HG02973 (cell line): Measurements from ENCODE around the gene NDRG4.
A peak's percentile ranks its signal among the peaks of the same experiment; 100 is the strongest.

ENCODE experiments used
- ATAC-seq: cut with Tn5 transposase; IDR thresholded peaks from one replicate; pipeline ENCODE4 v1.9.1; 2021; ENCODE audit warnings: moderate library complexity; ENCODE audit not compliant: unreplicated experiment

Gene NDRG4

GRCh38 chr16:58499615-58500351, at the start of gene NDRG4:
Gene NDRG4, plus strand, starts transcription at chr16:58500143. Its CDS starts 106 bp downstream, at chr16:58500249.
- peak; percentile 42 for ATAC-seq

DNA sequence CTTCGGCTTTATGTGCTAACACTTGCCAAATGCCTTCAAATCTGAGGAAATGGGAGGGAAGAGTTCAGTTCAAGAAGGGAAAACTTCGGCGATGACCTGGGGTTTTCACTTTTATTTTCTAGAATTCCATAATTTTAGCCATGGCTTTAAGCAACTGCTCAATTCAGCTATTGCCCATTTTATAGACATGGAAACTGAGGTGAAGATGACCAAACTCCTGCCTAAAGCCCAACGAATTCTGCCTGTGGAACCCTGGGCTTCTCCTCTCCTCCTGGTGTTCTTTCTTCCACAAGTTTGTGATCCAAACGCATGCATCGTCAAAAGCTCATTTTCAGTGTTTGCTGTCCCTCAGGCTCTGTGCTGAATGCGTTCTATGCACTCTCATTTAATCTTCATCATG, 49.4 kb upstream of the NDRG4 start:
- ATAC-seq: no peak

GRCh38 chr16:58451265-58451689, 48.7 kb upstream of the NDRG4 start:
- ATAC-seq: no peak

DNA sequence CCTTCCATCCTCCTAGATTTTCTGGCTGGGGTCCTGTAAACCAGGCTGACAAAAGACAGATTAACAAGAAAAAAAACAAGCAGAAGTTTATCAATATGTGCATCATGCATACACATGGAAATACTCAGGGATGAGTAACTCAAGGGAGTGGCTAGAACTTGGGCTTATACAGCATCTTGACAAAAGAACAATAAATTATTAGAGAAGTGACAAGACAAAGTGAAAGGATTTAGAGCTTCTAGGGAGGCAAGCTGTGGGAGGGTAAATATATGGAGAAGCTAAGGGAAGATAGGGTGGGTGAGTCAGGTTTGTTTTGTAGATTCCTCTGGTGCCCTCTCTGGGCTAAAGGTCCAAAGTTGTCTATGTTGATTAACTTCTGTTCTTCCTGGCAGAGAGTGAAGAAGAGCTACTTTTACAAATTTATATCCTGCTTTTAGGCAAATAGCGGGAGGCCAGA, 48.0 kb upstream of the NDRG4 start:
- no peak for ATAC-seq

DNA sequence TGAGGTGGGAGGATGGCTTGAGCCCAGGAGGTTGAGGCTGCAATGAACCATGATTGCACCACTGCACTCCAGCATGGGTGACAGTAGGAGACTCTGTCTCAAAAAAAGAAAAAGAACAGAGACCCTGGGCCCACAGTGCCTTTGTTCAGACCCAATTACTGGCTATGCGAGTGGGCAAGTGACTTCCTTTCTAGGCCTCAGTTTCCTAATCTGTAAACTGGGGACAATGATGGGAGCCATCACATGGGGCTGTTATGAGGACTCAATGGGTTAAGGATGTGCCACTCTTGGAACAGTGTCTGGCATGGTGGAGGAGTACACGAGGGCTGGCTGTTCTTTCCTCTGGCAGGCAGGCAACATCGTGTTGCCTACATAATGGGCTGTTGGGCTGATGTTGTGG, 47.3 kb upstream of the NDRG4 start:
- no peak for ATAC-seq

DNA sequence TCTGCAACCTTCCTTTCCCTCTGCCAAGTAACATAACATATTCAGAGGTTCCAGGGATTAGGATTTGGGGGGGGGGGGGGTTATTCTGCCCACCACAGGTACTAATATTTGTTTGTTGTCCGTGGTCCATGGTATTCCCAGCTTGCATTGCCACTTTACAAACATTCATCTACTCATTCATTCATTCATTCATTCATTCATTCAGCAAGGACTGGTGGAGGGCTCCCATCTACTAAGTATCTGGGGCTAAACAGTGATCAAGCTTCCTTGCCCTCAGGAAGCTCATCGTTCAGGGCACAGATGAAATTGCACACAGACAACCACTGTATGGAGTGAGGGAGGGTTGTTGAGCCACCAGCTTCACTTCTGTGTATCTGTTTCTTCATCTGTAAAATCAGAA, 45.8 kb upstream of the NDRG4 start:
- ATAC-seq: no peak

DNA sequence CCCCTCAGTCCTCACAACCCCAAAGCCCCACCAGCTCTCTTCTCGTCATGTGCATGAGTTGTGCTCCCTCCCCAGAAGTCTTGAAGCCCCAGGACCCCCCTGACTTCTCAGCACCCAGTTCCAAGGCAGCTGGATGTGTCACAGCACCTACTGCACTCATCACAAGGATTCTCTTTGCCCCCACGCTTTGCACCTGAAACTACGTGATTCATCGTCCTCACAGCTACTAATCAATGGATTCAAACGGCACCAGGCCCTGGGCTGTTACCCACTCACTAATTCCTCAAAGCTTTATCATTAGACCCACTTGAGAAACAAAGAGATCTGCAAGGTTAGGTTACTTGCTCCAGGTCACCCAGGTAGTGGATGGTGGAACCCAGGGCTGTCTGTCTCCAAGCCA, 45.1 kb upstream of the NDRG4 start:
- no peak for ATAC-seq

DNA sequence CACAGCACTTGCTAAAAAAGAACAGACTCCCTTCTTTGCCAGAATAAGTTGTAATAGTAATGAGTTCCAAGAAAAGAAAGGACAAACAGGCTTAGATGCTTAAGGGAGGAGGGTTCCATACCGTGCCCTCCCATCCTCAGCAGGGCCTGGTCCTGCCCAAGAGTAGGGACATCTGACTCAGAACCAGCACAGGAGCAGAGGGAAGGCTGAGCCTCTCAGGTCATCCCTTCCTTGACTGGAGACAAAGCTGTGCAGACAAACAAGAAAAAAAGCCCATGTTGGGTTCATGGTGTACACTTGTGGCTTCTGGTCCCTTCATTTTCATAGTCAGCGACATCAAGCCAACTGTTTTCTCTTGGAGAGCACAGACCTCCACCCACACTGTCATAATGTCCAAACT, 44.2 kb upstream of the NDRG4 start:
- ATAC-seq: no peak

DNA sequence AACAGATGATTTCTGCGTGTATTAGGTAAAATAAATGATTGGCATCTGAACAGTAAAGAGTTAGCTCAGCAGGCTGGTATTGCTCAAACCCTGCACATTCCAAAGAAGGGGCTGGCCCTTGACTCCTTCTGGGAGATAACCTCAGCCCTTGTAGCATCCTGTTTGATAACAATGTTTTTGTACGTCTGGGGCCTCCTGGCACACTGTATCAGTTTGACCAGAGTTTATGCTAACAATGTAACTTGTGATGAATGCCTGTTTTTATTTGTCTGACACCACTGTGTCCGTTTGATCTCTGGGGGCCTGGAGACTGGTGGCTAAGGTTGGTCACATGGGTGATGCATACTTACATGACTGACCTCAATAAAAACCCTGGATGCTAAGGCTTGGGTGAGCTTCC, 43.8 kb upstream of the NDRG4 start:
- ATAC-seq: no peak

DNA sequence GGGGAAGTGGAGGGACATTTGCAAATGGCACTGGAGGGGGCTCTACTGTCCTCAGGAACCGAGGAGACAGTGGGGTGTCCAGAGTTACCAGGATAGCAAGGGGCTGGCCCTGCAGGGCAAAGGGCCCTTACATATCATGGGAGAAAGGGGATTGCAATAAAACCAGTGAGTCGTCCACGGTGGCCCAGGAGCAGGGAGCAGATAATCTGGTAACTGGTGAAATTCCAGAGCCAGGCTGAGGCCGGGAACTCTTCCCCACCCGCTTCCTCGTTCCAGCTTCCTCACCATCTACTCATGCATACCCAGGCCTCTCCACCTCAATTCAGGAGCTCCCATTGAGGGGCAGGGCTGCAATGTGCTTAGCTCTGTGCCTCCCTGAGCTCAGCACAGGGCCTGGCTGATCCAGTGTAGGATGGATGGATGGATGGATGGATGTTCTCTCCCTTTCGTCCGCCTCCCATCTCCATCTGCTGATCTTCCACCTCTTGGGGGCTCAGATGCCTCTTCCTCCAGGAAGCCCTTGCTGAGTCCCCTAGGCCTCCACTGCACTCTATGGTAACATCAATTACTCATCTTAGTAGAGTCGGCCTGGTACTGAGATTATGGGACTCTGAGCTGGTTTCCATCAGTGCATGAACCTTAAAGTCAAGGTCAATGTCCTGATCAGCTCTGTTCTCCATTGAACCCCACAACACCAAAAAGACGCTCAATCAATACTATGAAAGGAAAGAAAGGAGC, 41.2 kb upstream of the NDRG4 start:
- no peak for ATAC-seq

DNA sequence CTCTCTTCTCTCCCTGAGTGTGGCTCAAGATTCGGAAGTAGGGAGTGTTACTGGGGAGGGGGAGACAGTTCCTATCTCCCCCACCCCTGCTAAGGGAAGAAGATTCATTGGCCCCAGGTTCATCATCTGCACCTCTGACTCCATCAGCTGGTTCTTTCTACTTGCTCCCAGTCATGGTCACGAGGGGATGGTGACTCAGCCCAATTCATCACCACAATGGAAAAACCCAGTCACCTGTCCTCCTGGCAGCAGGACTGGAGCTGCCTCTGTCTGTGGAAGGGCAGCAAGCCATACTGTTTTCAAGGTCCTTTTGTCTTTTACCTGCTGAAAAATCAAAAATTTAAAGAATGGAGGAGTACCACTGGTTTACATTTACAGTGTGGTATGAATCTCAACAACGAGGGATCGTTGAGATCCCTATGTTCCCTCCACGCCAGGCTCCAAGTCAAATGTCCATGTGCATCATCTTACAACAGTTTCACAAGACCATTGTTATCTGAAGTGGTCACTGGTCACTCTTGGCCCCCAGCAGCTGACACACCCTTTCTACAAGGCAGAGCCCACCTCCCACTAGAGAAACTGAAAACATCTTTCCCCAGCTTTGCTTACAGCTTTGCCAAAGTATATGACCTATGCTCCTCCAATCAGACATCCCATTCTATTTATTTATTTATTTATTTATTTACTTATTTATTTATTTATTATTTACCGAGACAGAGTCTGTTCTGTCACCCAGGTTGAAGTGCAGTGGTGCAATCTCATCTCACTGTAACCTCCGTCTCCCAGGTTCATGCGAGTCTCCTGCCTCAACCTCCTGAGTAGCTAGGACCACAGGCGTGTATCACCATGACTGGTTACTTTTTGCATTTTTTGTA, 40.4 kb upstream of the NDRG4 start:
- no peak for ATAC-seq

GRCh38 chr16:58460219-58460610, 39.7 kb upstream of the NDRG4 start:
- no peak for ATAC-seq

GRCh38 chr16:58461056-58461455, 38.9 kb upstream of the NDRG4 start:
- no peak for ATAC-seq

DNA sequence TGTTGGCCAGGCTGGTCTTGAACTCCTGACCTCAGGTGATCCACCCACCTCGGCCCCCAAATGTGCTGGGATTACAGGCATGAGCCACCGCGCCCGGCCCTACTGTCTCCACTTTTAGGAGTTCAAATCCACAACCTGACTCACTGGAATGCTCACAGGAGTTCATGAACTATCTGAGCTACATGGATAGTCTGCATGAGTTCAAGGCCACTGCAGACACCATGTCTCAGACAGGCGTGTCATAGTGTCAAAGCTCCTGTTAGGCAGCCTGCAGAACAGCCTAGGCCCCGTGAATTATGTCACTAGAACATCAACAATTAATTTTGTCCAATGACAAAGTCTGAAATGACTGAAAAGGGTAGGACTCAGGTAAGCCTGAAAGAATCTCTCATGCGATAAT, 38.3 kb upstream of the NDRG4 start:
- no peak for ATAC-seq

GRCh38 chr16:58462089-58462488, 37.9 kb upstream of the NDRG4 start:
- no peak for ATAC-seq

- ATAC-seq: no peak
Measured at GRCh38 chr16:58462499-58462996, 37.4 kb upstream of the NDRG4 start.

DNA sequence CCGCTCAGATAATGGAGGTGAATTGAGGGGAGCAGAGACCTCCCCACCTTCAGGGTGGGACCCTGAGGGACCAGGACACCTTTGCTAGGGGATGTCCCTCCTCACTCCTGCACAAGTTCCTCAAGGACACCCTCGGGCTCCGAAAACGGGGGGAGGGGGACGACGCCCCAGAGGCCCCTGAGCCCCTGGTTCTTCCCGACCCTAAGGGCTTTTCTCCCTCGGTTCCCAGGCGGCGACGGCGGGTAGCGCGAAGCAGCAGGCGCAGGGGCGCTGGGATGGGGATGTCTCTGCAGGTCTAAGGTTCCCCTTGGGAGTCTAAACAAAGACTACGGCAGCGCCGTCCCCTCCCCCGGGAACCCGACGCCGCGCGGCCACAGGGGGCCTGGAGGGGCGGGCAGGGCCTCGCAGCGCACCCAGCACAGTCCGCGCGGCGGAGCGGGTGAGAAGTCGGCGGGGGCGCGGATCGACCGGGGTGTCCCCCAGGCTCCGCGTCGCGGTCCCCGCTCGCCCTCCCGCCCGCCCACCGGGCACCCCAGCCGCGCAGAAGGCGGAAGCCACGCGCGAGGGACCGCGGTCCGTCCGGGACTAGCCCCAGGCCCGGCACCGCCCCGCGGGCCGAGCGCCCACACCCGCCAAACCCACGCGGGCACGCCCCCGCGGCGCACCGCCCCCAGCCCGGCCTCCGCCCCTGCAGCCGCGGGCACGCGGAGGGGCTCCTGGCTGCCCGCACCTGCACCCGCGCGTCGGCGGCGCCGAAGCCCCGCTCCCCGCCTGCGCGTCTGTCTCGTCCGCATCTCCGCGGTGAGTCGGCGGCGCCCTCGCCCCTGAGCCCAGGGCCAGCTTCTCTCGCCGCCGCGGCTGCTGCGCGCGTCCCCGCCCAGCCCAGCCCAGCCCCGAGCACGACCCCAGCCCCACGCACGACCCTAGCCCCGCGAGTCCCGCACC, 36.7 kb upstream of the NDRG4 start:
- ATAC-seq: no peak

GRCh38 chr16:58464047-58464915, 35.7 kb upstream of the NDRG4 start:
- no peak for ATAC-seq
